Hematopoietic multipotent progenitor cell treated with erythropoietin and hydrocortisone succinate and interleukin-3 and kit ligand, for 17 days (in vitro differentiated cells): ENCODE results near the gene CBLL1.
A peak's percentile ranks its signal among the peaks of the same experiment; 100 is the strongest.

ENCODE experiments used
- DNase-seq: peaks from one replicate; pipeline ENCODE4 v3.0.0-alpha.2; 2015; ENCODE audit warnings: low spot score

Gene CBLL1, protein sequence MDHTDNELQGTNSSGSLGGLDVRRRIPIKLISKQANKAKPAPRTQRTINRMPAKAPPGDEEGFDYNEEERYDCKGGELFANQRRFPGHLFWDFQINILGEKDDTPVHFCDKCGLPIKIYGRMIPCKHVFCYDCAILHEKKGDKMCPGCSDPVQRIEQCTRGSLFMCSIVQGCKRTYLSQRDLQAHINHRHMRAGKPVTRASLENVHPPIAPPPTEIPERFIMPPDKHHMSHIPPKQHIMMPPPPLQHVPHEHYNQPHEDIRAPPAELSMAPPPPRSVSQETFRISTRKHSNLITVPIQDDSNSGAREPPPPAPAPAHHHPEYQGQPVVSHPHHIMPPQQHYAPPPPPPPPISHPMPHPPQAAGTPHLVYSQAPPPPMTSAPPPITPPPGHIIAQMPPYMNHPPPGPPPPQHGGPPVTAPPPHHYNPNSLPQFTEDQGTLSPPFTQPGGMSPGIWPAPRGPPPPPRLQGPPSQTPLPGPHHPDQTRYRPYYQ

DNA sequence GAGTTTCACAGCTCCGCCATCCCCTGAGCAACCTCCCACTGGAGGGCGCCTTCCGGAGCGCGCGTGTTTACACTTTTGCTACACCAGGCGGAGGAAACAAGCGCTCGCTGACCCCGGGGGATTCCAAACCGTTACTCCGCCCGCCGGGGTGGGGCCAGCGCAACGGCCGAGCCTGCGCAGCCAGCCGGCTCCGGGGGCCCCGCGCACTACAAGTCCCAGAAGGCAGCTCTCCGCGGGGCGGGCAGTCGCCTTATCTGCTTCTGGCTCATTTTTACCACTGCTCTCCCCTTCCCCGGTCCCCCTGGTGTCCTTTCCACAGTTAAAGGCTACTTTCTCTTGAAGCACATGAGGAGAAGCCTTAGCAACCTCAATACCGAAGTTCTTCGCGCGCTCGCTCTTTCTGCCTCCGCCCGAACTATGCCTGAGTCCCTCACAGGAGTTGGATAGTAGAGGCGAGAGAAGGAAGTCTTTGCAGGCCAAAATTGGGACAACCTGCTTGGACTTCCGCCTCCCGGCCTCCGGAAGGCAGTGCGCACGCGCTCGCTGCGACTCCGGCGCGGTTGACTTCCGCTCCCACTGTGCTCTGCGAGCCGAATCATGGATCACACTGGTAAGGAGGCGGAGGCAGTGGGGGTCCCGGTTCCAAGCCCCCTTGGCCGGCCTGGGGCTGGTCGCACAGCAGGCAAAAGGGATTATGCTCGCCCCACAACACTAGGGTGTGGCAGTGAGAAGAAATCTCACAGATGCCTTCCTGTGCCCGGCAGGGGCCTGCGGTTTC is at the start of gene CBLL1:
TSS of gene CBLL1 (plus strand) at position 576 of the 778 bp plus-strand sequence. CDS start at position 598, 22 bp downstream.
- peak; percentile 98 for DNase-seq

DNA sequence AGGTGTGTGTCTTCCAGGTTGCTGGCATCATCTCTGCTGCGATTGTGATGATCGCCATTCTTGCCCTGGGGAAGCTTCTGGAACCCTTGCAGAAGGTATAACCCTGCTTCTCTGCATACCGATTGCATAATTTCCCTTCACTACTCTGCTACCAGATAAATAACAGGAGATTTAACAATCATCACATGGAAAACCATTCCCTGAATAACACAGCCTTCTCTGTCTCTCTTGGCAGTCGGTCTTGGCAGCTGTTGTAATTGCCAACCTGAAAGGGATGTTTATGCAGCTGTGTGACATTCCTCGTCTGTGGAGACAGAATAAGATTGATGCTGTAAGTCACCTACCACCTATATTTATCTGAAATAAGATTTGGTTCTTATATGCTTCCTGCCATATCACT is 49.6 kb upstream of the CBLL1 start:
- DNase-seq: no peak

DNA sequence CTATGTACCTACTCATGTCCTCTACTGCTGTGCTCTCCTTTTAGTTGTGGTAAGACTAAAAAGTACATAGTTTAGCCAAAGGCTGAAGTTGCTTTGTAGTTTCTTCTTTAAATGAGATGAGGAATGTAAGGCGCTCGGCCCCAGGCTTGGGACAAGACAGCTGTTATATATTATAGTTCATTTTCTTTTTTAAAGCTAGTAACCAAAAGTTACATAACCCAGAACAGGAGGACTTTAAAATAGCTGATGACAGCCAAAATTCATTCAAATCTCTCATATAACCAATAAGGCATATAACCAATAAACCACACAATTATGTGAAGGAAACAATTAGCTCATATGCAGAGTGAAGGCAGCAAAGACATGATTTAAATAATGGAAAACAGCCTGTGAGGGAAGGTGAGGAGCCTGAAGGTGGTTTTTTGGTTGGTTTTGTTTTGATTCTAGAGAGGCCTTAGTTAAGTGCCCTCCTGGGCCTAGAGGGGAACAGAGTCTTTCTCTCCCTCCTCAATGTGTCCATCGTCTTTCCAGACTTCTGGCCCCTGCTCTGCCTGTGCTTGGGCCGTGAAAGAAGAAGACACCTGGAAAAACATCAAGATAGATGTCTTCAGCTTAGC is 47.5 kb upstream of the CBLL1 start:
- DNase-seq: no peak

DNA sequence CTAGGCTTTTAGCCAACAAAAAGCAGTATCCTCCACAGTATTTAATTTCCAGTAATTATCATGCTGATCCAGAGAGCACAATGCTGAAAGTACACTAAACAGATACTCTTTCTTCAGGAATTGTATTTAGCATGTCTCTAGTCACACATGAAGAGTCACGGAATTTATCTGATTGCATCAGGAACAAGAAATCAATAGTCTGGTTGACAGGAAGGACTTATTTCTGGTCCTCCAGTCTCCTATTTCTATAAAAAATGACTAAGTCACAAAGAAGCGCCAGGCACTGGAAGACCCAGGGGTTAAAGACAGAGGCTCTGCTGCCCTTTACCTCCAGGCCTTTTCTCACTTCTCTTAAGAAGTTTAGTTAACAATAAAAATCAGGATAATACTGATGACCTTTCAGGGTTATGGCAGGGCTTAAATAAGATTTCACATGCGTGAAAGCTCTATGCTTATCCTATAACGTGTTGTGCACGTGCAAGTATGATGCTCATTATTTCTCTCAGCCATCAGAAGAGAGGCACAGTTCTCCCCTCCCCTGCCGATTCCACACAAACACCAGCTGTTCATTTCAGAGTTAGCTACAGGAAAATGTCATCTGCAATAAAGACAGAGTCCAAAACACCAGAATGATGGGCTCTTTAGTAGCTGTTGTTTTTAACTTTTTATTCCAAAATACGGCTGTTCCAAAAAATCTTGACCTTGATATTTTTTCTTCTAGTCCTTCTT is 46.5 kb upstream of the CBLL1 start:
- no peak for DNase-seq

DNA sequence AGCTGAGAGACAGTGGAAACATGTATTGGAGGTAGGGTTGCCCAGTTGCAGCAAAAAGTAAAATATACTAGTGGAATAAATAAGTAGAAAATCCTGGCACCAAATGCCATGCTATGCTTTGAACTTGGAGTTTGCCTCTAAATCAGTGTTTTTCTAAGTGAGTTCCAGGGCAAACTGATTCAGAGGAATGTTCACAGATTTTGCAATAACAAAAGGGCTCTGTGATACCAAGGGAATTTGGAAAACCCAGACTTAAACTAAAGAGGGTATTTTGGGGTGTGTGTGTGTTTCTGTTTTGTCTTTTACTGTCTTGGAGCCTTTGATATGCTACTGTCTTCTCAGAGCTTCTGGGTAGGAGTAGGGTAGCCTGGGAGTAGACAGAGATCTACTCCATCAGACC is 43.4 kb upstream of the CBLL1 start:
- no peak for DNase-seq

DNA sequence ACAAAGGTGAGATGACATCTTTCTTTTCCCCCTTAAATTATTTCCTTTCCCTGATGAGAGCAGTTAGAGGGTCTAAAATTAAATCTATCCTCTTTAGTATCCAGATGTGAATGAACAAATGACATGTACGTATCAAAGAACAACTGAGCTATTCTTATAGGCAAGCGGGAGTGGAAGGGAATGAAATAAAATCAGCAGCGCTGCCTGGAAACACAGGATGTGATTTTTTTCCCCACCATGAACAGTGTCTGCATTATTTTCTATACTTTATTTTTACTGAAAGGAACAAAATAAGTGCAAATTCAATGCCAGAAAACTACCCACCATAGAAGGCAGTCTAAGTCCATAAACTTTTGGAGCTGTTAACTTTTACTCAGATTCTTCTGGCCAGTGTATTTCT is 42.8 kb upstream of the CBLL1 start:
- DNase-seq: no peak

DNA sequence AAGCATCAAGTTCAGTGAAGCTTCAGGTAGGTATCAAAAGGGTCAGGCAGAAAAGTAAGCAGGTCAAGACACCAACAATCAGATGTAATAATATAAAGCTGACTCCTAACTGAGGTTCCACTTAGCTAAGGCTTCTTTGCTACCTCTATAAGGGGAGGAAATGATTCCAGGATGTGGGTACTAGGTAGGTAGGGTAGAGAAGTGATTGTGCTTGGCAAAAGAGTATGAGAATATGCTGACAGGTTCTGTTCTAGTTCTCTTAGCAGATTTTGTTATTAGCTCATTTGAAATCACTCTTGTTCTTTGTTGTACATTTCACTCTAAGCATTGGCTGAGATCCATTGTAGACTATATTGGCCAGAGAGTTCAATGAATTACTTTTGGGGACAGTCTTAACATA is 40.7 kb upstream of the CBLL1 start:
- no peak for DNase-seq

DNA sequence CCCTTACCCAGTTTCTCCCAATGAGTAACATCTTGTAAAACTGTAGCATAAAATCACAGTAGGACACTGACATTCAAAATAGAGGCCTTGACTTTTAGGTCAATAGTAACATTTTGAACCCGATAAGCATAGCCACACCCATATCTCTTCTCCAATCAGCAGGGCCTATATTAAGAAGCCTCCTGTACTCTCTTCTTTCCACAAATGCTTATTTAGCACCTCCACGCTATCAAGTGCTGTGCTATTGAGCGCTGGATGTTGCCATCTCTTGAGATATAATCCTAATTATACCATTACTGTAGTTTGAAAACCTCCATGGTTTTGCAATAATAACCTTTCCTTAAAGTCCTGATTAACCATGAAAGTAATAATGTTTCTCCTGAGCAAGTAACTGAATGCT is 40.1 kb upstream of the CBLL1 start:
- no peak for DNase-seq

DNA sequence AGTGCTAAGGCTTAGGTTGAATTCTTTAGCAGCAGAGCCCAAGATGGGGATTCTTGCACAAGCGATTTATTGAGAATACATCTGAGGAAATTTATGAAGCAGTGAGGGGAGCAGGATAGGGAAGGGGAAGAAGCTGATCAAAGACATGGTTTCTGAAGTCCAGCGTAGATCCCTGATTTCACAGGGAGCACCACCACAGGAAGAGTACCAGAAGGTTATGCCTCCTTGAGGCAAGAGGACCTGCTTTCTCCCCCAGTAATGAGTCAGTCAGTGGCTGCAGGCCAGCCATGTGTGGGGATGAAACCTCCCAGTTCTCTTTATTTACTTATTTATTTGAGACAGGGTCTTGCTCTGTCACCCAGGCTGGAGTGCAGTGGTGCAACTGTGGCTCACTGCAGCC is 35.0 kb upstream of the CBLL1 start:
- DNase-seq: no peak

DNA sequence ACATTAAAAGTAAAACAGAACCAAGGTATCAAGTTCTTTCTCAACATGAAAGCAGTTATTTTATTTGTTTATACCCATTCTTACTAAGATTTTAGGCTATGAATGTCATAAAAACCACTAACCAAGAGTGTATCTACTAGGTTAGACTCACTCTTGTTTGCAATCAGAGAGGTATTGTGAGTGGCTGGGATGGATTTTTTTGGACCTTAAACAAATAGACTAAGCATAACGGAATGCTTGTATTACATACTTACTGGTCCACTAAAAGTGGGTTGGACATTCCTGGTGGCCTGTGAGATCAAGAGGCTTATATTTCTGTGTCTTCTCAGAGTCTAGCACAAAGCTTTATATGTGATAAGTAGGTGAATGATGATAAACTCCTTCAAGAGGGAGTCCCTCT is 32.6 kb upstream of the CBLL1 start:
- DNase-seq: no peak

DNA sequence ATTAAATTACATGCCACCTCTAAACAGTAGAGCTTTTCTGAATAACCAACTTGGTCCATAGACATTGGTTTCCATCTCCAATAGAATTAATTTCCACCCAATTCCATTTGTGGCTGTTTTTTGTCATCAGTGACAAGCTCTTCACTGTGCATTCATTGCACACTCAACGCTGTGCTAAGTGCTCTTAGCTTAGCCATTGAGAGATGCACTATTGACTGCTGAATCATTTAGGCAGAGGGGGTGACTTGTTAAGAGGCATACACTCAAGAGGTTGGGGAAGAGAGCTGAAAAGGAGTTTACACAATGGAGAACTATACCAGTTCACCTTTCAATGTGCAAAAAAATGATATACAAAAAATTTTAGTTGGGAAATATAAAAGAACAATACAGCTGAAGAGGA is 31.9 kb upstream of the CBLL1 start:
- DNase-seq: no peak

DNA sequence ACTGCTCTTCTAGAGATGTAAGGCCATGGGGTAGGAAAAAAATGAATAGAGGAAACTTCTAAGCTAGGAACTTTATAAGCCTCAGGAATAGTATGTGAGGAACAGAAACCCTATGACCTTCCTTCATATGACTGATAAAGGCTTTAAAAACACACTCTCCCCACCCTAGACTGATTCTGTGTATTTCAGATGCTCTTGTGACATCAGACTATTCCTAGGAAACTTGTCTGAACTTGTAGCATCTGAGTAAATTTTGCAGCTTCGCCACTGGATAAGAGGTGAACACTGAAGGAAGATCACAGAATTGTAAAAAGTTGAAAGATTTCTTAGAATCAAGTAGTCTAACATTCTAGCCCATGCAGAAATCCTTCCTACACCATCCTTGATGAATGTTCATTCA is 31.0 kb upstream of the CBLL1 start:
- DNase-seq: no peak

DNA sequence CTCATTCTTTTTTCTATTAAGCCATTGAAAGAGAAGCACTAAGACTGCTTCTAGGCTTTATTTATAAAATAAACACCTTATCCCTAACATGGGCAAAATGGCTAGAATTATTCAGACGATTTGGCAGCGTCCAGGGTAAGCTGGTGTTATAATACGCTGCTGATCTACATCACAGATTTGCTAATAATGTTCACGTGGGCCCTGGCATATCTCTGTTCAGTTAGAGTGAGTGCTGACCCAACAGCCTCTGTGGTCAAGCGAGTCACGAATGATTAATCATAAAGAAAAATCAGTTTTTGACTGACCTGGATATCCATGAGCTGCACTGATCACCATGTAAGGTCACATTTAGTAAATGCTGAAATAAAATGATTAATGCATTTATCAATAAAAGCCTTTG is 28.4 kb upstream of the CBLL1 start:
- DNase-seq: no peak

DNA sequence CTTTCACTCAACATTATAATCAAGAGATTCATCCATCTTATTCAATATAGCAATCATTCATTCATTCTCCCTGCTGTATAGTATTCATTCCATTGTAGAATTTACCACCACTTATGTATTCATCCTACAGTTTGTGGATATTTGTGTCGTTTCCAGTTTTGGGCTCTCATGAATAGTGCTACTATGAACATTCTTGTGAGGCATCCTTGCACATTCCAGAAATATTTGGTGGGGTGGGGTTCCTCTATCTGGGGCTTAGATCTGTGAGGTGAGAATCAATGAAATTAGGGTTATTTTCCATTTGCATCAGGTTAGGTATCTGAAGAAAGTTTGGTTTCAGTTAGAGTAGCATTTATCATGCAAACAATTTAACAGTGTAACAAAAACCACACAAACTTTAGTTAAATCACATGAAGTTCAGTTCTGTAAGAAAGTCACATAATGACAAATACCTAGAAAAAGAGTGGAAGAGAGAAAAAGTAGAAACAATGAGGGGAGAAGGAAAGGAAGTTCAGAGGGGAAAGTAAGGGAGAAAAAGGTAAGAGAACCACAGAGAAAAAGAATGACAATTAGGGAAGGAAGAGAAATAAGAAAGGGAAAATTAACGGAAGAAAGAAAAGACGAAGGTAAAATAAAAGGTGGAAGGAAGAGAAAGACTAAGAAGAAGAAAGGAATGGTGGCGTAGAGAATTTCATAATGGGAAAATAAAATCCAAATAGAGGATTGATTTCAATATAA is 25.3 kb upstream of the CBLL1 start:
- no peak for DNase-seq

DNA sequence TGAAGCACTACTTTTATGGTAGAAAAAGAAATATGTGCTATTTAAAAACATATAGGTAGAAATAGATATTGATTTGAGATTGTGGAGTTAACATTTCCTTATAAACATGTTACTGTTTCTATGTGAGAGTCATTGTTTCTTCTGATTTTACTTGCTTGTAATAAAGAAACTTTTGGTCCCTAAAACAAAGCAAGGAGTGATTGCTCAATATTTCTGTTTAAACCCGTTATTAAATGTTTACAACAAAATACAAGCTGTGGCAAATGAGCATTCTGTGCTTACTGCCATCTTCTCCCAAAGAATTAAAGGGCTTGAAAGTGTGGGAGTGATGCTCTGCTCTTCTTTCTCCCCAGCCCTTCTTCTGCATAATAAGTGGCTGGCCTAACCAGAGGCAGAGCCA is 22.7 kb upstream of the CBLL1 start:
- no peak for DNase-seq

DNA sequence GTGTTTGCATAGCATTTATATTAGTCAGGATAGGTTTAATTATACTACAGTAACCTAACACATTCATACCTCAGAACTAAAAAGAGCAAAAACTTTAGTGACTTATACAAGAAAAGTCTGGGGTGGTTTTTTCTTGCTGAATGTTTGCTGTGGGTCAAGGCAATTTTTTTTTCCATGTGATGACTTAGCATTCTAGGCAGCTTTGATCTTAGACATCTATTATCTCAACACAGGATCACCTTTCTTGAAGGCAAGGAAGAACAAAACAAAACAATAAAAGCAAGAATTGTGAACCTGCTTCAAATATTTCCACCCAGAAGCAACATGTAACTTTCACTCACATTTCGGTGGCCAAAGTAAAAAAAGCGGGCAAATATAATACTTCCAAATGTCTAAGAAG is 20.7 kb upstream of the CBLL1 start:
- DNase-seq: no peak

DNA sequence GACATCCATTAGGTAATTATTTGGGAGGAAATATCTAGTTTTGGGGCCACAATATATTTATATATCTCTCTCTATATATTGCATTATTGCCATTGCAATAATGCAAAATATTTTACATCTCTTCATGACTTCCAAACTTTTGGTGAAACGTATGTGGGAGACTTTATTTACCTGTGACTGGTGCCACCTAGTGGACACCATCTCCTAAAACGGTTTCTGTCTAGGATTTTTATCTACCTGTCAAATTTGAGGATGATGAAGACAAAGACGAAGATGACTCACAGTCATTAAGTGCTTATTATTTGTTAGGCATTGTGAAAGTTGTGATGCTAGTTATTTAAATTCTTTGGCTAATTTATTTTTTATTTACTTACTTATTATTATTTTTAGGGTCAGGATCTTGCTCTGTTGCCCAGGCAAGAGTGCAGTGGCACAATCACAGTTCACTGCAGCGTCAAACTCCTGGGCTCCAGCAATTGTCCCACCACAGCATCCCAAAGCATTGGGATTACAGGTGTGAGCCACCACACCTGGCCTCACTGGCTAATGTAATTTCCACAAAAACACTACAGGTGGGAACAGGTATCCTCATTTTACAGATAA is 18.7 kb upstream of the CBLL1 start:
- peak; percentile 77 for DNase-seq

DNA sequence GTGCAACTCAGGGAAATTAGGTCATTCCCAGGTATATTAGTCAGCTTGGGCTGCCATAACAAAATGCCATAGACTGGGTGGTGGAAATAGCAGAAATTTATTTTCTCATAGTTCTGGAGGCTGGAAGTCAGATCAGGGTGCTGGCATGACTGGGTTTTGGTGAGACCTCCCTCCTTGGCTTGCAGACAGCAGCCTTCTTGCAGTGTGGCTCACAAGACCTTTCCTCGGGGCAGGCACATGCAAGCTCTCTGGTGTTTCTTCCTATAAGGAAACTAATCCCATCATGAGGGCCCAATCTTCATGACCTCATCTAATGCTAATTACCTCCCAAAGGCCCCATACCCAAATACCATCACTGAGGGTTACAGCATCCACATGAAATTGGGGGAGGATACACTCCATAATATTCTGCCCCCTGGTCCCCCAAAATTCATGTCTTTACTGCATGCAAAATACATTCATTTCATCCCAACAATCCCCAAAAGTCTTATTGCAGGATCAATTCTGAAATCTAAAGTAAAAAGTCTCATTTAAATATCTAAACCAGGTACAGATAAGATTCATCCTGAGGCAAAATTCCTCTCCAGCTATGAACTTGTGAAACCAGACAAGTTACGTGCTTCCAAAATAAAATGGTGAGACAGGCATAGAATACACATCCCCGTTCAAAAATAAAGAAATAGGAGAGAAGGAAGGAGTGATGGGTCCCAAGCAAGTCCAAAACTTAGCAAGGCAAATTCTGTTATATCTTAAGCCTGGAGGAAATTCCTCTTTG is 17.4 kb upstream of the CBLL1 start:
- no peak for DNase-seq

DNA sequence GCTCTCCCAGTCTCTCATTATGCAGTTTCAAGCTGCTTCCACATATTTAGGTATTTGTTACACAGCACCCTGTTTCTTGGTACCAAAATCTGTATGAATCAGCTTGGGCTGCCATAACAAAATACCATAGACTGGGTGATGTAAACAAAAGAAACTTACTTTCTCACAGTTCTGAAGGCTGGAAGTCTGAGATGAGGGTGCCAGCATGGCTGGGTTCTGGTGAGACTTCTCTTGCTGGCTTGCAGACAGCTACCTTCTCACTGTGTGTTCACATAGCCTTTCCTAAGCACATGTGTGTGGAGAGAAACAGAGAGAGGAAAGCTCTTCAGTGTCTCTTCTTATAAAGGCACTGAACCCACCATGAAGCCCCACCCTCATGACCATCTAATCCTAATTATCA is 15.7 kb upstream of the CBLL1 start:
- no peak for DNase-seq
